K562 (cell line): ENCODE data around the gene C1orf105. TPM values are rescaled to one million over a fixed set of nuclear protein-coding genes. Genes with fewer than 3 reads are reported as not detected.

ENCODE experiments used
- ATAC-seq: fragments of 200-7000 bp; cut with Tn5 transposase; 3 replicates; pipeline ENCODE4 v1.9.1; 2020; ENCODE audit warnings: moderate library complexity
- BruUV-seq: library from RNA; stranded (reverse); fragments of 400-500 nt; replicated peaks from 2 replicates; lab custom pipeline; 2021; lab: Mats Ljungman, UMichigan
- CTCF ChIA-PET: fragments of 300-600 bp; formaldehyde crosslinking; extraction: SDS; loops from one replicate; lab custom pipeline; 2021; ENCODE audit warnings: low intra/inter-chr PET ratio; lab: Yijun Ruan, JAX
- POLR2A ChIA-PET: fragments of 300-600, 350-650 bp; sonication (Branson Sonifier 250); formaldehyde crosslinking; extraction: SDS; loops from one replicate; lab custom pipeline; 2021; ENCODE audit warnings: antibody characterized with exemption, inconsistent platforms; lab: Yijun Ruan, JAX
- DNase-seq, 4 experiments: peaks; one replicate each; pipeline versions ENCODE4 v3.0.0 to v3.0.0-alpha.2; 2011 to 2018; ENCODE audit warnings: low spot score in 3 of 4, mixed read lengths in 3 of 4; ENCODE audit errors: extremely low read depth in 1 of 4
- FAIRE-seq: peaks from 2 replicates; lab custom pipeline; 2011; peaks lifted over from hg19 to GRCh38; lab: Jason Lieb, UNC
- H2AFZ ChIP-seq: 2 replicates; pipeline ENCODE4 v1.6.0; 2011; ENCODE audit warnings: low read depth, low read length, control low read depth, inconsistent platforms
- H3K27ac ChIP-seq: fragments of 200-600 bp; 3 replicates; pipeline ENCODE4 v1.8.0; 2011; ENCODE audit warnings: low read depth, mild to moderate bottlenecking, control low read depth, inconsistent platforms, low read length, moderate library complexity, mixed read lengths; ENCODE audit errors: extremely low read depth
- H3K27me3 ChIP-seq, 2 experiments: fragments of 300-600 bp in 1 of 2; 2 replicates in 1 of 2; 3 replicates in 1 of 2; pipeline versions ENCODE4 v1.6.0 to v1.8.0; 2011; ENCODE audit warnings: inconsistent platforms in 2 of 2, low read length in 2 of 2, mild to moderate bottlenecking in 1 of 2, mixed read lengths in 1 of 2, moderate library complexity in 1 of 2; ENCODE audit not compliant: control insufficient read depth in 2 of 2, insufficient read depth in 2 of 2
- H3K36me3 ChIP-seq: fragments of 300-600 bp; 3 replicates; pipeline ENCODE4 v1.8.0; 2011; ENCODE audit warnings: mild to moderate bottlenecking, low read length, inconsistent platforms; ENCODE audit not compliant: control insufficient read depth, insufficient read depth
- H3K4me1 ChIP-seq, 2 experiments: fragments of 200-600 bp in 1 of 2; replicated peaks in 1 of 2; 2 replicates in 1 of 2; 3 replicates in 1 of 2; pipeline versions ENCODE4 v1.5.1 to v1.8.0; 2011; ENCODE audit warnings: inconsistent platforms in 2 of 2, low read length in 2 of 2, mild to moderate bottlenecking in 1 of 2, mixed read lengths in 1 of 2, moderate library complexity in 1 of 2; ENCODE audit not compliant: control insufficient read depth in 2 of 2, insufficient read depth in 2 of 2
- H3K4me2 ChIP-seq: 2 replicates; pipeline ENCODE4 v1.6.1; 2011; ENCODE audit warnings: low read length, control low read depth, inconsistent platforms, mixed read lengths; ENCODE audit not compliant: insufficient read depth
- H3K4me3 ChIP-seq: fragments of 200-600 bp; sonication (generic), shearing (Covaris generic); 2 replicates; pipeline ENCODE4 v1.5.1; 2016; ENCODE audit warnings: control low read depth, inconsistent platforms
- H3K79me2 ChIP-seq: fragments of 200-600 bp; 3 replicates; pipeline ENCODE4 v1.8.0; 2011; ENCODE audit warnings: low read length, inconsistent platforms; ENCODE audit not compliant: control insufficient read depth, insufficient read depth
- H3K9ac ChIP-seq, 2 experiments: 2 replicates each; pipeline versions ENCODE4 v1.6.0 to v1.6.1; 2011; ENCODE audit warnings: low read depth in 2 of 2, low read length in 2 of 2, control low read depth in 1 of 2, inconsistent platforms in 1 of 2, mild to moderate bottlenecking in 1 of 2, mixed read lengths in 1 of 2; ENCODE audit not compliant: insufficient read depth in 1 of 2
- H3K9me1 ChIP-seq: one replicate; pipeline ENCODE4 v1.6.0; 2011; ENCODE audit warnings: inconsistent platforms, mild to moderate bottlenecking, low read length, moderate library complexity; ENCODE audit not compliant: control insufficient read depth, insufficient read depth
- H3K9me3 ChIP-seq: replicated peaks from 2 replicates; pipeline ENCODE4 v1.5.1; 2011; ENCODE audit warnings: low read depth, low read length, inconsistent platforms; ENCODE audit not compliant: control insufficient read depth, insufficient read depth
- H4K20me1 ChIP-seq: replicated peaks from 2 replicates; pipeline ENCODE4 v1.6.1; 2011; ENCODE audit warnings: low read length, inconsistent platforms, mixed read lengths; ENCODE audit not compliant: control insufficient read depth, insufficient read depth
- AFF4 ChIP-seq: sonication (generic); formaldehyde crosslinking; IDR thresholded peaks from 2 replicates; pipeline ENCODE4 v1.8.0; 2023; ENCODE audit warnings: mild to moderate bottlenecking, missing genetic modification reagents
- ATF3 ChIP-seq, 2 experiments: fragments of 450-650 bp in 1 of 2; sonication (generic) in 1 of 2; formaldehyde crosslinking in 1 of 2; IDR thresholded peaks in 1 of 2; conservative IDR thresholded peaks in 1 of 2; 2 replicates each; pipeline versions ENCODE4 v1.6.1 to v1.8.1; 2016 to 2023; ENCODE audit warnings: mild to moderate bottlenecking in 2 of 2, moderate library complexity in 2 of 2, inconsistent platforms in 1 of 2, missing genetic modification reagents in 1 of 2
- C11orf30 ChIP-seq: fragments of 450-650 bp; IDR thresholded peaks from 2 replicates; pipeline ENCODE4 v1.6.1; 2016; ENCODE audit warnings: low read depth, mild to moderate bottlenecking
- FIP1L1 ChIP-seq: fragments of 200-400 bp; formaldehyde crosslinking; IDR thresholded peaks from 2 replicates; pipeline ENCODE4 v1.6.1; 2018; ENCODE audit warnings: mild to moderate bottlenecking, low read depth, low read length; ENCODE audit not compliant: poor library complexity, severe bottlenecking
- FOXJ2 ChIP-seq: fragments of 200-800 bp; sonication (Bioruptor generic); IDR thresholded peaks from 2 replicates; pipeline ENCODE4 v1.6.1; 2016; ENCODE audit warnings: missing genetic modification characterization, missing compliant biosample characterization
- HDAC2 ChIP-seq: fragments of 450-650 bp; IDR thresholded peaks from 2 replicates; pipeline ENCODE4 v1.6.1; 2016; ENCODE audit warnings: mild to moderate bottlenecking
- ILK ChIP-seq: fragments of 450-650 bp; IDR thresholded peaks from 2 replicates; pipeline ENCODE4 v1.6.1; 2016; ENCODE audit warnings: missing genetic modification characterization, low read depth, mild to moderate bottlenecking, missing compliant biosample characterization, moderate library complexity, borderline replicate concordance
- MIER1 ChIP-seq: fragments of 450-650 bp; IDR thresholded peaks from 2 replicates; pipeline ENCODE4 v1.6.1; 2016; ENCODE audit warnings: antibody characterized with exemption, mild to moderate bottlenecking, low read depth
- MTF1 ChIP-seq: fragments of 250-450 bp; sonication (Bioruptor Pico); IDR thresholded peaks from 2 replicates; pipeline ENCODE4 v1.9.0; 2021; ENCODE audit warnings: moderate library complexity, mild to moderate bottlenecking, inconsistent platforms, borderline replicate concordance
- SAFB2 ChIP-seq: fragments of 200-400 bp; formaldehyde crosslinking; IDR thresholded peaks from 2 replicates; pipeline ENCODE4 v1.6.1; 2018; ENCODE audit warnings: borderline replicate concordance, low read length, low read depth, moderate library complexity; ENCODE audit not compliant: severe bottlenecking
- SMARCA4 ChIP-seq: fragments of 450-650 bp; IDR thresholded peaks from 2 replicates; pipeline ENCODE4 v1.6.1; 2016
- TEAD4 ChIP-seq, 2 experiments: sonication (generic) in 1 of 2; formaldehyde crosslinking in 1 of 2; IDR thresholded peaks; 2 replicates each; pipeline versions ENCODE4 v1.6.1 to v1.8.0; 2012 to 2022; ENCODE audit warnings: borderline replicate concordance in 1 of 2, inconsistent platforms in 1 of 2, low read length in 1 of 2, mild to moderate bottlenecking in 1 of 2, missing genetic modification reagents in 1 of 2
- TRIM24 ChIP-seq, 2 experiments: fragments of 450-650 bp; IDR thresholded peaks; 2 replicates each; pipeline ENCODE4 v1.6.1; 2016
- ZFX ChIP-seq: sonication (generic); formaldehyde crosslinking; IDR thresholded peaks from 2 replicates; pipeline ENCODE4 v1.8.0; 2022; ENCODE audit warnings: mild to moderate bottlenecking, missing genetic modification reagents, moderate library complexity
- ZNF184 ChIP-seq: sonication (generic); formaldehyde crosslinking; IDR thresholded peaks from 2 replicates; pipeline ENCODE4 v1.5.0; 2020; ENCODE audit warnings: missing genetic modification reagents
- ZNF408 ChIP-seq: fragments of 250-450 bp; sonication (Bioruptor Pico); IDR thresholded peaks from 2 replicates; pipeline ENCODE4 v1.4.0; 2020; ENCODE audit warnings: low read depth, mild to moderate bottlenecking, moderate library complexity
- ZNF444 ChIP-seq: fragments of 250-450 bp; sonication (Bioruptor Pico); IDR thresholded peaks from 2 replicates; pipeline ENCODE4 v1.4.0; 2020; ENCODE audit warnings: mild to moderate bottlenecking, moderate library complexity
- ZNF76 ChIP-seq: fragments of 250-450 bp; sonication (Bioruptor Pico); IDR thresholded peaks from 2 replicates; pipeline ENCODE4 v1.4.0; 2020; ENCODE audit warnings: mild to moderate bottlenecking, moderate library complexity, borderline replicate concordance
- WGBS: fragments of 100-300 bp; shearing (Covaris generic); methylation state at CpG from one replicate; pipeline ENCODE4 v1.1.6; 2016; ENCODE audit warnings: low coverage, mixed read lengths; ENCODE audit not compliant: insufficient coverage; ENCODE audit errors: missing lambda C conversion rate; 5-methylcytosine and 5-hydroxymethylcytosine counted together
- in situ Hi-C: fragments of 300-500 bp; cut with MboI; formaldehyde crosslinking; loops from 4 replicates; pipeline ENCODE4 v1.15.0; 2018; ENCODE audit warnings: inconsistent platforms, mixed read lengths
- intact Hi-C: fragments of 100-400 bp; cut with micrococcal nuclease; formaldehyde crosslinking; loops from 2 replicates; pipeline ENCODE4 v1.14.2; 2022
- polyA plus RNA-seq, 8 experiments: library from polyadenylated mRNA; depleted of rRNA in 4 of 8; stranded (reverse) in 5 of 8; unstranded in 3 of 8; fragments of >200 nt; fragmentation: Nextera tagmentation in 2 of 8; fragmentation: Illumina TruSeq in 1 of 8; extraction: Ambion mirVana in 2 of 8; extraction: Trizol in 1 of 8; gene quantifications; 2 replicates each; pipeline versions ENCODE4 v1.2.1 to v1.2.3, GENCODE V29; 2011 to 2014; ENCODE audit warnings: inconsistent platforms in 1 of 8, missing spikeins in 1 of 8
- total RNA-seq, 7 experiments: library from RNA; depleted of rRNA in 6 of 7; stranded (reverse); fragments of >200 nt in 6 of 7; fragmentation: Illumina TruSeq in 2 of 7; extraction: Trizol in 2 of 7; gene quantifications; 2 replicates each; pipeline versions ENCODE4 v1.2.1 to v1.2.3, GENCODE V29; 2011 to 2021; ENCODE audit warnings: low replicate concordance in 1 of 7

Gene C1orf105
- total and polyA plus RNA-seq, 9 of the 15 experiments (the other 6 are each of a cell fraction or from before 2014, with no cell fraction given) = 0.08 TPM; not detected in 8

- TF ChIP-seq ATF3 (IDR thresholded peaks at IDR 0.05) (peak; percentile 70; the same call in 1 of the 2 replicates), ATF3 (CRISPR knock-in tag; conservative IDR thresholded peaks at IDR 0.05) (no peak), FOXJ2 (tag) (0 out of 2 replicates have a peak, but pooled peaks have one; percentile 42)
These were observed 33.1 kb downstream of the C1orf105 start (continued) for GRCh38 chr1:172453607-172454006.

- Histone ChIP-seq H3K27me3 (no peaks in the 10 kb centered on the region), H3K4me2 (no peak overlapping the region), H4K20me1 (no peaks in the 10 kb centered on the region), H3K4me1 (peaks cover 20 to 42% of the 10 kb centered on the region in 2 experiments), H3K4me3 (no peak overlapping the region), H3K9me1 (peaks cover 8% of the 10 kb centered on the region), H2AFZ (peak overlapping the region; percentile 48), H3K79me2 (no peaks in the 10 kb centered on the region), H3K9me3 (no peaks in the 10 kb centered on the region), H3K36me3 (no peaks in the 10 kb centered on the region), H3K27ac (no peak overlapping the region), H3K9ac (no peak overlapping the region)
- FAIRE-seq (no peak), DNase-seq (no peak), ATAC-seq (no peak)
- in situ Hi-C loops (no loop called here), intact Hi-C loops (no loop called here)
- no TSS peak for BruUV-seq
- CTCF ChIA-PET = interaction anchor here (0.7 kb wide), 1 partner anchor 350 kb away, joined by 3 read pairs; no protein-coding TSS in a partner anchor
- POLR2A ChIA-PET = no interaction called here
- WGBS = 33% methylated on average over 1 of the region's 1 CpG
- TF ChIP-seq HDAC2 (no peak), ZNF76 (no peak), MTF1 (CRISPR knock-in tag) (no peak), ILK (no peak), FIP1L1 (no peak), ZNF444 (no peak), TRIM24 (IDR thresholded peaks at IDR 0.05) (no peak), ZNF184 (CRISPR knock-in tag) (no peak), C11orf30 (no peak), AFF4 (CRISPR knock-in tag) (no peak), TEAD4 (IDR thresholded peaks at IDR 0.05; ENCODE audit: low read length) (no peak), TEAD4 (CRISPR knock-in tag; IDR thresholded peaks at IDR 0.05; ENCODE audit: borderline replicate concordance) (no peak), ZFX (CRISPR knock-in tag) (no peak), SAFB2 (no peak), ZNF408 (no peak), SMARCA4 (no peak), MIER1 (no peak)
These were observed 35.0 kb downstream of the C1orf105 start for GRCh38 chr1:172455451-172455850.
